22Rv1 (cell line): ENCODE measurements around the gene ELAPOR1.

Source experiments
- ZFX ChIP-seq: fragments of 450-650 bp; IDR thresholded peaks from 2 replicates; pipeline ENCODE4 v1.6.1; 2017; ENCODE audit warnings: antibody characterized with exemption, borderline replicate concordance
- TF ChIP-seq, protein P1 (sequence below): fragments of 450-650 bp; IDR thresholded peaks from 2 replicates; pipeline ENCODE4 v1.5.1; 2017; ENCODE audit warnings: mild to moderate bottlenecking

DNA sequence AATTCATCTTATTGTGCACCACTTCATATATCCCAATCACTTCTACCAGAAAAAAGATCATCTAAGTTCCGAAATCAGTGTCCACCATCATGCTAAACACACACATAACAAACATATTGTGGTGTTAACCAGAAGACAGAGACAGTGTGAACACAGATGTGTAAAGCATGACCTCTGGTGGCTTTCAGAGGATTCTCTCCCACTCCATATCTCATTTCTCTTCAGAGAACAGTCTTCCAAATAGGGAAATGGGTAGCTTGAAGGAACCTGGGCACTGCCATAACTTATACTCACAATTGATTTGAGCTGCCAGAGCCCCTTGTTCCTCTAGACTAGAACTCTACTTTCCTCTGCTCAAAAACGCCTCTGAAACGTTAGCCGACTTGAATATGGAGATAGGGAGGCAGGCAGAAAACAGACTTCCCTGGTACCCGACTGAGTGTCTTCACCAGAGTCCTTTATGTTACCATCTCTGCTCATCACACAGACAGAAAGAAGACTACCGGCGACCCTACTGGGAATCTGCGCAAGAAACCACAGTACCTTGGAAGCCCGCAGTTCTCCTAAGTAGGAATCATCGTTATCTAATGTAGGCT is 1.8 kb upstream of the ELAPOR1 start:
- TF ChIP-seq, protein P1, sequence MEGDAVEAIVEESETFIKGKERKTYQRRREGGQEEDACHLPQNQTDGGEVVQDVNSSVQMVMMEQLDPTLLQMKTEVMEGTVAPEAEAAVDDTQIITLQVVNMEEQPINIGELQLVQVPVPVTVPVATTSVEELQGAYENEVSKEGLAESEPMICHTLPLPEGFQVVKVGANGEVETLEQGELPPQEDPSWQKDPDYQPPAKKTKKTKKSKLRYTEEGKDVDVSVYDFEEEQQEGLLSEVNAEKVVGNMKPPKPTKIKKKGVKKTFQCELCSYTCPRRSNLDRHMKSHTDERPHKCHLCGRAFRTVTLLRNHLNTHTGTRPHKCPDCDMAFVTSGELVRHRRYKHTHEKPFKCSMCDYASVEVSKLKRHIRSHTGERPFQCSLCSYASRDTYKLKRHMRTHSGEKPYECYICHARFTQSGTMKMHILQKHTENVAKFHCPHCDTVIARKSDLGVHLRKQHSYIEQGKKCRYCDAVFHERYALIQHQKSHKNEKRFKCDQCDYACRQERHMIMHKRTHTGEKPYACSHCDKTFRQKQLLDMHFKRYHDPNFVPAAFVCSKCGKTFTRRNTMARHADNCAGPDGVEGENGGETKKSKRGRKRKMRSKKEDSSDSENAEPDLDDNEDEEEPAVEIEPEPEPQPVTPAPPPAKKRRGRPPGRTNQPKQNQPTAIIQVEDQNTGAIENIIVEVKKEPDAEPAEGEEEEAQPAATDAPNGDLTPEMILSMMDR = no peak
- no peak for TF ChIP-seq ZFX
